ENCODE measurements around the gene BABAM1.
"Not testable (repeated sequence)": the region's sequence is repeated elsewhere in the genome, so short reads cannot be mapped to it uniquely, and the experiment has no call there.

BABAM1 gene

GRCh38 chr19:17249887-17250548 lies 17.2 kb upstream of the BABAM1 start:
- H3K4me1 Mint-ChIP-seq: peaks cover 8 to 15% of the 10 kb centered on the region in 2 donors
- H3K4me3 Mint-ChIP-seq: no peak overlapping the region
- ATAC-seq (replicated peaks): no peak
- H3K9me3 Mint-ChIP-seq: no peaks in the 10 kb centered on the region
- DNase-seq: no peak
- H3K27me3 Mint-ChIP-seq: no peaks in the 10 kb centered on the region
- H3K36me3 Mint-ChIP-seq: no peaks in the 10 kb centered on the region
- no peak overlapping the region for H3K27ac Mint-ChIP-seq

DNA sequence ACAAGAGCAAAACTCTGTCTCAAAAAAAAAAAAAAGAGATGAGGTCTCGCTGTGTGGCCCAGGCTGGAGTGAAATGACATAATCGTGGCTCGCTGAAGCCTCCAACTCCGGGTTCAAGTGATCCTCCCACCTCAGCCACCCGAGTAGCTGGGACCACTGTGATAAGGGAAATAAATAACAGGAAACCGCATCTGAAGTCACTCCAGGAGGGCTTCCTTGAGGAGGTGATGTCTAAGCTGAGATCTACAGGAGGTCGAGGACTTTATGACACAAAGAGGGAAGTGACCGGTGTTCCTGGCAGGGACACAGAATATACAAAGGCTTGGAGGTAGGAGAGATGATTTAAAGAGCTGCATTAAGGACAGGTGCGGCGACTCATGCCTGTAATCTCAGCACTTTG lies 12.6 kb upstream of the BABAM1 start:
- DNase-seq: no peak
- H3K27me3 Mint-ChIP-seq: no peaks in the 10 kb centered on the region
- H3K36me3 Mint-ChIP-seq: no peaks in the 10 kb centered on the region
- peaks cover 3 to 4% of the 10 kb centered on the region in 2 donors for H3K9me3 Mint-ChIP-seq
- no peak overlapping the region for H3K4me3 Mint-ChIP-seq
- H3K27ac Mint-ChIP-seq: no peak overlapping the region
- H3K4me1 Mint-ChIP-seq: no peaks in the 10 kb centered on the region
- ATAC-seq (replicated peaks): no peak

DNA sequence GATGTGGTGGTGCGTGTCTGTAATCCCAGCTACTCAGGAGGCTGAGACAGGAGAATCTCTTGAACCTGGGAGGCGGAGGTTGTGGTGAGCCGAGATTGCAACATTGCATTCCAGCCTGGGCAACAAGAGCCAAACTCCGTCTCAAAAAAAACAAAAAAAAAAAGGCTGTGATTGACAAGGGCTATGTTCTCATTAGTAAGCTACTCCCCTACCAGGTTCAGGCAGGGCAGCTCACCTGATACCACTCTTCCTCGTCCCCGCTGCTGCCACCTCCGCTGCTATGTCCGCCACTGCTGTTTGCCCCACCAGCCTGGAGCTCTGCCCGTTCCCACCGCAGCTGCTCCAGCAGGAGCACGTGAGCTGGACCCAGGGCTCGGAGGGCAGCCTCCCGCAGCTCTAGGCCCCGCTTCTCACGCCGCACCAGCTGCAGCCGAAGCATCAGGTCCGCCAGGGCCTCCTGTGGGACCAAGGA lies 12.1 kb upstream of the BABAM1 start:
- H3K9me3 Mint-ChIP-seq: peaks cover 5 to 6% of the 10 kb centered on the region in 2 donors
- no peak for DNase-seq
- H3K4me3 Mint-ChIP-seq: no peak overlapping the region
- H3K36me3 Mint-ChIP-seq: no peaks in the 10 kb centered on the region
- no peaks in the 10 kb centered on the region for H3K4me1 Mint-ChIP-seq
- no peaks in the 10 kb centered on the region for H3K27me3 Mint-ChIP-seq
- ATAC-seq (replicated peaks): no peak
- H3K27ac Mint-ChIP-seq: no peak overlapping the region

DNA sequence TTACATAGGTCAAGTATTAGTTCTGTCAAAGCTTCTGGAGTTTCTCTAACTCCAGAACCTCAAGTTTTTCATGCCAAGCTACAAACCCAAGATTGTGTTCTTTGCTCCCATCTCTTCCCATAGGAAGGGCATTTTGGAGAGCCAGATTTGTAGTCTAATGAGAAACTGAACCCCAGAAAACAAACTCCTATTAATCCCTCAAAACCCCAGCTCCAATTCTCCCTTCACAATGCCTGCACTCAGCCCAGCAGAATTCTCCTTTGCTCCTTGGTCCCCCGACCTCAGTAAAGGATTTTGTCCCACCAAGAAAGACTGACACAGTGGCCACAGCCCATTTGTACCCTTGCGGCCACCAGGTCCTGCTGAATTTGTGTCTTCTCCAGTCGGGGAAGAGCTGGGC lies 11.1 kb upstream of the BABAM1 start:
- Mint-ChIP-seq H3K27ac (no peak overlapping the region), H3K4me3 (no peak overlapping the region), H3K27me3 (peaks cover 0 to 4% of the 10 kb centered on the region in 2 donors), H3K4me1 (peaks cover 5 to 6% of the 10 kb centered on the region in 2 donors), H3K36me3 (peaks cover 3 to 5% of the 10 kb centered on the region in 2 donors), H3K9me3 (peaks cover 8 to 10% of the 10 kb centered on the region in 2 donors)
- DNase-seq (no peak), ATAC-seq (replicated peaks) (no peak)

DNA sequence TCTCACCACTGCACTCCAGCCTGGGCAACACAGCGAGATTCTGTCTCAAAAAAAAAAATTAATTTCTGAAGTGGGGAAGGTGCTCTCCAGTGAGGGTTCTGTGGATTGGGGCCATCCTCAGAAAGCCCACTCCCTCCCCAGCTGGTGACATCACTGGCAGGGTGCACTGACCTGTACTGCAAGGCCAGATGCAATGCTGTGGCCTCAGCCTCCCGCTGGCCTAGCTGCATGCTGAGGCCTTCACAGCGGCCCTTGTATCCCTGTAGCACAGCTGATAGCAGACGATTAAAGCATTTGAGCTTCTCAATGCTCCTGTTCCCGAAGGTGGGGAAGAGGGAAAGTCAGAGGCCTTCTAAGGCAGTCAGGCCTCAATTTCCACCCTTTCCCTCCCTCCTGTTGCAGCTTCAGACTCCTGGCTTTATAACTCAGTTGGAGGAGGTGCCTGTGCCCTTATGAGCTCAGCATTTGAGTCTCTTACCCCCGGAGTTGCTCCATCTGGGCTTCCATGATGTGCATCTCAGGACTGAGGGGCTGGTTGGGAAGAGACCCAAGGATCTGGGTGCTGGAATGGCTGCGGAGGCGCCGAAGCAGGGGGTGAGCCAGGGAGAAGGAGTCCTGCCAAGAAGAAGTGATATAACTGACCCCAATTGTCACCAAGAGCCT lies 8.0 kb upstream of the BABAM1 start:
- Mint-ChIP-seq H3K36me3 (peaks cover 3 to 5% of the 10 kb centered on the region in 2 donors), H3K27me3 (peaks cover 0 to 4% of the 10 kb centered on the region in 2 donors), H3K9me3 (peaks cover 8 to 10% of the 10 kb centered on the region in 2 donors), H3K27ac (no peak overlapping the region), H3K4me1 (peaks cover 5 to 6% of the 10 kb centered on the region in 2 donors), H3K4me3 (no peak overlapping the region)
- no peak for DNase-seq
- no peak for ATAC-seq (replicated peaks)

- H3K4me3 Mint-ChIP-seq: no peak overlapping the region
- peaks cover 3 to 5% of the 10 kb centered on the region in 2 donors for H3K36me3 Mint-ChIP-seq
- peaks cover 8 to 10% of the 10 kb centered on the region in 2 donors for H3K9me3 Mint-ChIP-seq
- H3K4me1 Mint-ChIP-seq: peaks cover 6 to 9% of the 10 kb centered on the region in 2 donors
- ATAC-seq (replicated peaks): no peak
- H3K27me3 Mint-ChIP-seq: peaks cover 0 to 4% of the 10 kb centered on the region in 2 donors
- DNase-seq: no peak
- H3K27ac Mint-ChIP-seq: no peak overlapping the region
Measured at GRCh38 chr19:17259934-17260333, 7.3 kb upstream of the BABAM1 start.

- Mint-ChIP-seq H3K4me1 (peaks cover 6 to 9% of the 10 kb centered on the region in 2 donors), H3K4me3 (no peak overlapping the region), H3K9me3 (peaks cover 8 to 10% of the 10 kb centered on the region in 2 donors), H3K27me3 (peaks cover 0 to 4% of the 10 kb centered on the region in 2 donors), H3K27ac (no peak overlapping the region), H3K36me3 (peaks cover 3 to 5% of the 10 kb centered on the region in 2 donors)
- ATAC-seq (replicated peaks) (peak; percentile 99), DNase-seq (peak; percentile 78)
Measured at GRCh38 chr19:17260842-17261325, 6.4 kb upstream of the BABAM1 start.

DNA sequence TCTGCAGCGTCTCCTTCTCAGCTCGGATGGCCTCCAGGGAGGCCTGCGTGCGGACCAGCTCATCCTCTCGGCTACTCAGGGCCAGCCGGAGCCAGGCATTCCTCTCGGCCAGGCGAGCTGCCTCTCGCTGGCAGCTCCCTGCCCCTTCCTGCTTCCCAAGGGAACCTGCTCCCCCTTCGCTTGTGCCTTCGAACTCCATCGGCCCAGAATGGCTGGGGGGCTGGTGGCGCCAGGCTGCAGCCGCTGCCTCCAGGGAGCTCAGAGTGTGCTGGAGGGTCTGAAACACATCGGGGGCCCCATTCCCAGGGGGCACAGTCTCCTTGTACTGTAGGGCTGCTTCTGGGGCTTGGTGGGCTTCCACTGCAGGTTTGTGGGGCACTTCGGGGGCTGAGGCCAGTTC lies 4.7 kb upstream of the BABAM1 start:
- no peak for DNase-seq
- Mint-ChIP-seq H3K4me1 (peaks cover 6 to 9% of the 10 kb centered on the region in 2 donors), H3K27ac (no peak overlapping the region), H3K4me3 (no peak overlapping the region), H3K36me3 (peaks cover 3 to 5% of the 10 kb centered on the region in 2 donors), H3K27me3 (peaks cover 0 to 4% of the 10 kb centered on the region in 2 donors), H3K9me3 (peaks cover 8 to 10% of the 10 kb centered on the region in 2 donors)
- no peak for ATAC-seq (replicated peaks)

DNA sequence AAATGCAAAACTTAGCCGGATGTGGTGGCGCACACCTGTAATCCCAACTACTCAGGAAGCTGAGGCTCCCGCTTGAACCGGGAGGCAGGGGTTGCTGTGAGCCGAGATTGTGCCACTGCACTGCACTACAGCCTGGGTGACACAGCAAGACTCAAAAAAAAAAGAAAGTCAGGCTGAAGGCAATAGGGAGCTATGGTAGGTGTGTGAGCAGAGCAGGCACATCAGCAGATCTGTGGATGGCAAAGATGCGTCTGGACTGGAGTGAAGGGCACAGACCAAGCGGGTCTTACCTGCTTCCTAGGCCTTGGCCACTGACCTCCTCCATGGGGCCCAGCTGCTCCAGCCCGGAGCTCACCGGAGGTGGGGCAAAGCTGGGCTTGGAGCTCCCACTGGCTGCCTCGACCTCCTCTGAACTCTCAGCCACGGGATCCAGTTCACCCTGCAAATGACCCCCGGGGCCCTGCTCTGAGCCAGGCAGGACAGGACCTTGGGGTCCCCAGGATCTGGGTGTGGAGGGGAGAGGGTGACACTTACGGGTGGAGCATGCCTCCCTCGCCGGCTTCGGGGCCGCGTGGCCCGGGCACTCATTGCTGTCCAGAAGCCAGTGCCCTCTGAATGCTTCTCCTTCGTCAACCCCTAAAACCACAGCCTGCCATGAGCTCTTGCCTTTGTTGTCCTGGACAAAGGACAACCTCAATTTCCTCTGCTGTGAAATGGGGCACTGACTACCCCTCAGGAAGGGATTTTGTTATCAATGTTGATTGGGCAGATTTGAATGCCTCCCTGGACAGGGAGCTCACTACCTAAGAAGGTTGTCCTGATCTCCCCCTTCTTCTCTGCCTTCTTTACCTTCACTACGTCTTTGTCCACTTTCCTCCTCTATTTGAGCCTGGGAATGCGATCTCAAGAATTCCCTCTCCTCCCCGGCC lies 3.3 kb upstream of the BABAM1 start:
- H3K9me3 Mint-ChIP-seq: peaks cover 8 to 10% of the 10 kb centered on the region in 2 donors
- DNase-seq: no peak
- peak overlapping the region; percentile 52 for H3K27ac Mint-ChIP-seq
- peaks cover 12 to 18% of the 10 kb centered on the region in 2 donors for H3K4me1 Mint-ChIP-seq
- peaks cover 0 to 4% of the 10 kb centered on the region in 2 donors for H3K27me3 Mint-ChIP-seq
- H3K36me3 Mint-ChIP-seq: peaks cover 3 to 5% of the 10 kb centered on the region in 2 donors
- no peak for ATAC-seq (replicated peaks)
- H3K4me3 Mint-ChIP-seq: no peak overlapping the region

DNA sequence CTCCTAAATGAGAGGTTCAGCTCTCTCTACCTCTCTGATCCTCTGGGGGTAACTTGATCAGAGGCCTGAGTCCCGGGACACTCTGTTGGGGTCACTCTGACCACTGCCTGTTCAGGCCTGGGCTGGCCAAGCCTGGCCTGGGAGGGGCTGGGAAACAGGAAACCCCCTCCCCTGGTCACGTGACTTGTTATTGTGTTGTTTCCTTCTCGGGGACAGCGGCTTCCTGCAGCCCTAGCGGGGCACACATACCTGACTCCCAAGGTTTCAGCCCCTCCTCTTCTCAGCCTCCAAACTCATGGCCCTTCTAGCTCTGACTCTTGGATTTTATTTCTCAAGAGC lies 2.6 kb upstream of the BABAM1 start, which contains the start of gene USHBP1:
TSS of gene USHBP1 (minus strand) at position 105 of the 339 bp plus-strand sequence. CDS start 446 bp downstream, outside the sequence.
- no peak for ATAC-seq (replicated peaks)
- DNase-seq: no peak
- H3K36me3 Mint-ChIP-seq: peaks cover 3 to 5% of the 10 kb centered on the region in 2 donors
- peaks cover 4 to 7% of the 10 kb centered on the region in 2 donors for H3K9me3 Mint-ChIP-seq
- peaks cover 12 to 18% of the 10 kb centered on the region in 2 donors for H3K4me1 Mint-ChIP-seq
- peak within 1 kb of the TSS; percentile 52 for H3K27ac Mint-ChIP-seq
- peaks cover 0 to 4% of the 10 kb centered on the region in 2 donors for H3K27me3 Mint-ChIP-seq
- no peak within 1 kb of the TSS for H3K4me3 Mint-ChIP-seq

DNA sequence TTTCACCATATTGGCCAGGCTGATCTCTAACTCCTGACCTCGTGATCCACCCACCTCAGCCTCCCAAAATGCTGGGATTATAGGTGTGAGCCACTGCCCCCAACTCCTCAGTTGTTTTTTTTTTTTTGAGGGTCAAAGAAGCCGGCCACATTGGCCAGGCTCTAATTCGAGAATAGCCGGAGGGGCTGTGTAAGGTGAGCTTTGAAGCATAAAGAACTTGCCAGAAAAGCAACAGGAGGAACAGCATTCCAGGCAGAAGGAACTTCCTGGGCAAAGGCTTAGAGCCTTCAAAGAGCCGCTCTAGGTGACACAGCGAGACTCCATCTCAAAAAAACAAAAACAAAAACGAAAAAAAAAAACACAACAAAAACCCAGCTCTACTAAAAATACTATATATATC lies 1.2 kb upstream of the BABAM1 start:
- no peak overlapping the region for H3K4me3 Mint-ChIP-seq
- H3K27me3 Mint-ChIP-seq: no peaks in the 10 kb centered on the region
- no peak for ATAC-seq (replicated peaks)
- H3K36me3 Mint-ChIP-seq: peaks cover 4 to 6% of the 10 kb centered on the region in 2 donors
- H3K9me3 Mint-ChIP-seq: no peaks in the 10 kb centered on the region
- peak overlapping the region; percentile 69 for H3K27ac Mint-ChIP-seq
- peaks cover 8 to 13% of the 10 kb centered on the region in 2 donors for H3K4me1 Mint-ChIP-seq
- DNase-seq: no peak

DNA sequence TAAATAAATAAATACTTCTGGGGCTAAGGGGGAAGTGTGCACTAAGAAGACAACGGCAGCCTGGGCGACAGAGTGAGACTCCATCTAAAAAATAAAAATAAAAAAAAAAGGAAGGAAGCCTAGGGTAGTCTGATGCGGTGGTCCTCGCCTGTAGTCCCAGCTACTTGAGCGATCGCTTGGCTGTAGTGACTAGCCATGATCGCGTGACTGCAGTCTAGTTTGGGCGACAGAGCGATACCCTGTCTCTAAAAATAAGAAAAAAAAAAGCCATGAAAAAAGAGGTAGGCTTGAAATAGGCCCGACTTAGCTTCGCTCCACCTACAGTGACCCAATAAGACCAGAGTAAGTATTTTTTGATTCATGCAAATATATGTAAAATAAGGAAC lies 661 bp upstream of the BABAM1 start:
- DNase-seq: no peak
- Mint-ChIP-seq H3K9me3 (no peaks in the 10 kb centered on the region), H3K4me3 (peak overlapping the region; percentile 85), H3K27me3 (no peaks in the 10 kb centered on the region), H3K36me3 (peaks cover 9 to 10% of the 10 kb centered on the region in 2 donors), H3K4me1 (peaks cover 7 to 12% of the 10 kb centered on the region in 2 donors), H3K27ac (peak overlapping the region; percentile 81)
- ATAC-seq (replicated peaks): peak; percentile 53 to 58

DNA sequence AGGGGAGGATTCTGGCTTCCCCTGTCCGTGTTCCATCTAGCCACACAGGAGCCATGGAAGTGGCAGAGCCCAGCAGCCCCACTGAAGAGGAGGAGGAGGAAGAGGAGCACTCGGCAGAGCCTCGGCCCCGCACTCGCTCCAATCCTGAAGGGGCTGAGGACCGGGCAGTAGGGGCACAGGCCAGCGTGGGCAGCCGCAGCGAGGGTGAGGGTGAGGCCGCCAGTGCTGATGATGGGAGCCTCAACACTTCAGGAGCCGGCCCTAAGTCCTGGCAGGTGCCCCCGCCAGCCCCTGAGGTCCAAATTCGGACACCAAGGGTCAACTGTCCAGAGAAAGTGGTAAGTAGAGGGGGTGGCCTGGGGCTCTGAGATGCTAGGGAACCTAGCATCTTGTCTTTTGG lies 1.5 kb downstream of the BABAM1 start:
- peak overlapping the region; percentile 85 for H3K4me3 Mint-ChIP-seq
- H3K27me3 Mint-ChIP-seq: no peaks in the 10 kb centered on the region
- H3K27ac Mint-ChIP-seq: peak overlapping the region; percentile 39
- no peak for ATAC-seq (replicated peaks)
- no peaks in the 10 kb centered on the region for H3K9me3 Mint-ChIP-seq
- peaks cover 7 to 12% of the 10 kb centered on the region in 2 donors for H3K4me1 Mint-ChIP-seq
- no peak for DNase-seq
- H3K36me3 Mint-ChIP-seq: peaks cover 11 to 17% of the 10 kb centered on the region in 2 donors

- ATAC-seq (replicated peaks); H3K27me3 Mint-ChIP-seq; H3K4me1 Mint-ChIP-seq; DNase-seq; H3K9me3 Mint-ChIP-seq; H3K4me3 Mint-ChIP-seq; H3K27ac Mint-ChIP-seq: not testable (repeated sequence)
- peaks cover 35 to 52% of the 10 kb centered on the region in 2 donors for H3K36me3 Mint-ChIP-seq
Measured at GRCh38 chr19:17274892-17275291, 7.6 kb downstream of the BABAM1 start.
